HG03575 (cell line): ENCODE data around the gene PRKG1.
"Not testable (repeated sequence)": the region's sequence is repeated elsewhere in the genome, so short reads cannot be mapped to it uniquely, and the experiment has no call there.

ENCODE experiments used
- ATAC-seq: cut with Tn5 transposase; IDR thresholded peaks from one replicate; pipeline ENCODE4 v1.9.1; 2021; ENCODE audit not compliant: unreplicated experiment, insufficient number of reproducible peaks, low FRiP score; ENCODE audit errors: extremely low read depth

PRKG1 gene

GRCh38 chr10:51985336-51985735, 911.0 kb downstream of the PRKG1 start:
- no peak for ATAC-seq

GRCh38 chr10:51986516-51986915, 912.2 kb downstream of the PRKG1 start:
- ATAC-seq, result no peak

- no peak for ATAC-seq
Measured at GRCh38 chr10:51993475-51993874, 919.2 kb downstream of the PRKG1 start.

DNA sequence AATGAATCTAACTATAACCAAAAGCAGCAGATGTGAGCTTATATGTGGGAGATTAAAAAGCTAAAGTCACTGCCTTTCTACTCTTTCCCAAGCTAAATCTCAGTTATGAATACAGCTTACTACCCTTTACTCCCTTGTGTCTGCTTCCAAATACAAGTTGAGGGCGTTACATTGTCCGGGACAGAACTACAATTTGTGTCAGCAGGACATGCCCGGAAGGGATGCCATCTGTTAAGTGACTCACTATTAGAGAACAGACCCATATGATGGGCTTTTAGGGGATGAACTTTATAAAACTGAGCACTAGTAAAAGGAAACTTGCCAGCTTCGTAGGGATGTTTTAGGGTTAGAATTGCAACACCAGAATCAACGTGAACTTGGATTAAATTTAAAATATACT, 924.8 kb downstream of the PRKG1 start:
- no peak for ATAC-seq

- peak; percentile 64 for ATAC-seq
Measured at GRCh38 chr10:52004342-52004949, 930.2 kb downstream of the PRKG1 start.

- no peak for ATAC-seq
Measured at GRCh38 chr10:52007091-52007490, 932.8 kb downstream of the PRKG1 start.

DNA sequence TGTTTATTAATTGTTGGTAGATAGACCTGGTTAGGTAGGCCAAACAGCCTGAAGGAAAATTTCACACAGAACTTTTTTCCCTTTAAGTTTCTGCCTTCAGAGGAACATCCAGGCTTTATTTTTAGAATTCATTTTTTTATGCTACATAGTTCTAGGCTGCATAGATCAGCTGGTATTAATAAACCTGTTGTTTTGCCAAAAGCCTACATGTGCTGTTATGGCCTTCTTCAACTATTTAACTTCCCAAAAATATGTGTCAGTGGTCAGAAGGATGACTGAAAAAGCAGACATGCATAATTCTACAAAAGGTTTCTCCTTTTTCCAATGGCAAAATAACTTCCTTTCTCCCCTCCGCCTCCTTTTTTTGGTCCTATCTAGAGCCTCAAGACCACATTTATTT, 936.8 kb downstream of the PRKG1 start:
- ATAC-seq, result no peak

DNA sequence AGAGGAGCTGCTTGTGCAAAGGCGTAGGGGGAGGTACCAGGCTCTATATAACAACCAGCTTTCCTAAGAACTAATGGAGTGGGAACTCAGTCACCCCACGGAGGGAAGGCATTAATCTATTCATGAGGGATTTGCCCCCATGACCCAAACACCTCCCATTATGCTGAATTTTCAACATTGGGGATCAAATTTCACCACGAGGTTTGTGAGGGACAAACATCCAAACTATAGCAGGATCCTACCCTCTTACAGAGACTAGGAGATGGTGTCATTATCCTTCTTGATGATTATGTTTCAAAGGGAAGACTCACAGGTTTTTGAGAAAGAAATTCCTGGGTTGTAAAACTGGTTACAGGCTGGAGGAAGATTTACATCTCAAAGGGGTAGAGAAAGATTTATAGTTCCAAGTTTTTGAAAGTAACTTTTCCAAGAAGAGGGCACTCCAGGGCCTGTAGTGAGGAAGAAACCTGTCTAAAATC, 944.8 kb downstream of the PRKG1 start:
- no peak for ATAC-seq

DNA sequence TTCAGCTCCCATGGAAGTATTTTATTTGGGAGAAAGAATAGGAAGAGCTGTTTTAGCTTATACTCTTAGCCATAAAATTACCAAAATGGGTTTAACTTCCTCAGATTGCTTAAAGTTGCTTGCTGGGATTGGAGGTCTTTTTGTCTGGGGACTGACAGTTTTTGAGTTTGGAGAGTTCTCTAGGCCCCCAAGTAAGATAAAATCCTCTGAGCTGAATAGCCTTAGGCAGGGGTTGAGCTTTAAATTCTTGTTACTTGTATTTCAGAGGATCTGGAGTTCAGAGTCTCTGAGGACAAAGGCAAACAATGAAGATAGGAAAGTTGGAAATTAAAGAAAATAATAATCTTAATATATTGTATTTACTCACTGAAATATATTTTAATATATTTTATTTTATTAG, 945.4 kb downstream of the PRKG1 start:
- ATAC-seq, result no peak

- no peak for ATAC-seq
Measured at GRCh38 chr10:52020173-52020572, 945.9 kb downstream of the PRKG1 start.

DNA sequence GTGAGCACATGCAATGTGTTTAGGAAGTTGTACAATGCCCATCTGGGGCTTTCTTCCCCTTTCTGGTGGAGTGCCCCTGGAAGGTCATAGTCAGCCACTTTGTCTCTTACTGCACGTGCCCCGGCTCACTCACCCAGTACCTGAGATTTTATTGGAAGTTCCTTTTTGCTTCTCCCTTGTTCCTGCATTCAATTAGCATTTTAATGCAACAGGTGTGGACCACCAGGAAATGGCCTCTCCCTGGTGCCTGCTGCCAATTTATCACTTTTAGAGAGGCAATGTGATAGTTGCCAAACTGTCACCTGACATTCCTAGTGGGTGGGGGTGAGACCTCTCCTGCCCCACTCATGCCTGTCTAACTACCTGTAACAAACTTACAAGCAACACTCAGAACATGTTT, 946.4 kb downstream of the PRKG1 start:
- ATAC-seq, result no peak

DNA sequence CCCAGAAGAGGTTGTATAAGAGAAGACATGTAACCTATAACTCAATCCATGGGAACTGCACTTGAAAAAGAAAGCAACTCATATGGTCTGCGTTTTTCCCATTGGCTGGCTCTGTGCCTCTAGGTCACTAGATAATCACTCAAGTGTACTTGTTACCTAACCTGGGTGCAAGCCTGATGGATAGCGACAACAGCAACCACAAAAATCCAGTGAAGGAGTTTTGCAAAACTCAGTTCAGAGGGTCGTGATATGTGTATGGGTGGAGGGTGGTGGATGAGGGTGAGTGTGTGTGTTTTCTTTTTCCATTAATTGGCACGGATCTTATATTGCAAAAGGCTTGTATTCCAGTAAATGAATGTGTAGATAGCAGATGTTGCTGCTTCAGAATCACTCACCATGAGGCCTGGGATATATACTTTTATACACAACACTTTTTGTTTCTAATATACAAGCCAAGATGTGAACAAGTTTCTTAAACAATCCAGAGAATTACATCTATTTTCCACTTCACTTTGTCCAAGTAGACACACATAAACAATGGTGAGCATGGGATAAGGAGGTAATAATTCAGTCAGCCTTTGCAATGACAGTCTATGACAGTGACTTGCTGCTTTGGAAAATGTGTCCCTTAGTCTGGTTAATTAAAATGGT, 952.9 kb downstream of the PRKG1 start:
- no peak for ATAC-seq

DNA sequence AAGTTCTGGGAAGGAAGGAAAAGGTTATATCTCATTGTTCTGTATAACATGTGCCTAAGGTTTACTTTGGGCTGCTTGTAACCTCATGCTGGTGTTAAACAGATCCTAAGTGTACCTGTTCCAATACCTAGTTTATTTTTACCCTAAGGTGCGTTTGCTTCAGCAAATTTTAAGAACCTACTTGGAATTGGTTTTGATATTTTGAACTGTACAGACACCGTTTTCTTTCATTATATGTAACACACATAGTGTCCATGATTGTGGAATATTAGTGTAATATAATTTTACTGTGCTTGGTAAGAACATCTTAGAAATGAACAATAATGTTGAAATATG, 954.2 kb downstream of the PRKG1 start:
- no peak for ATAC-seq

DNA sequence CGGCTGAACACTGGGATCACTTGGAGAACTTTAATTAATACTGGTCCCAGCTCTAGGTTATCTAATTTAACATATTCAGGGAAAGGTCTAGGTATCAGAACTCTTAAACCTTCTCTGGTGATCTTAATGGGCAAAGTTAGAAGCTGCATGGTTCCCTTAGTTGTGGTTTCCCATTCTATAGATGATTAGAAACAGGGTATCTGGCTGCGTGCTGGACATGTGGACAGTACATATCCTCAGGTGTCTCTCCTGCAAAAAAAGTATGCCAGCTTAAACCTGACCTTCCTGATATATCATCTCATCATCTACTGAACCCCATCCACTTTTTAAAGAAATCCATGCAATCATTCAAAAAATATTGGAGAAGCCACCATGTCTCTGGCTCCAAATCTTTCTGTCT, 955.3 kb downstream of the PRKG1 start:
- ATAC-seq, result no peak

DNA sequence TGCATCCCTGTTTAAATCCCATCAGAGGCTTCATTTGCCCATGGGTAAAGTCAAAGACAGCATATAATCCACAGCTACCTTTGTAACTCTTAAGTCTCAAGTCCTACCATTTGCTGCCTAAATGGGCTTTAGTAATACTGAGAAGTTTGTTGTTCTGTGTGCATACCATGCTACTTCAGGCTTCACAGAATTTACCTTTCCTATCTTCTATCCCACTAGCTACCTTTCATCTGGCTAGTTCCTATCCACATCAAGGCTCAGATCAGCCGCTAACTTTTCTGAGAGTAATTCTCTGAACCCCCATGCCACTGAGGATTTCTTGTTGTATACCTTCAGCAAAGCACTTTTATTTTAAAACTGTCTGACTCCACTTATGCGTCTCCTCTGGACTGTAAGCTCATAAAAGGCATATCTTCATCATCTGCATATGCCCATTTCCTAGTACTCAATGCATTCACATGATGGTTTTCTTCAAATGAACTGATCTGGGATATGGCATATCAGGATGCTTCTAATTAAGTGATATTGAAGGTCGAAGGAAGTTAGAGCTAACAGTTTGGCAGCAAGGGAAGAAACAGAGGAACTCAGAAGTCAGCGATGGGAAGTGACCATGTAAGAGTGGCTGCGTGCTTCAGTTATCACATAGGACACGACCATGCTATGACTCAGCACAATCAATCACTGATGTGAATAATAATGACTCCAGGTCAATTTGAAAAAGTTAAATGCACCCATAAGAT, 955.9 kb downstream of the PRKG1 start:
- ATAC-seq, result no peak

DNA sequence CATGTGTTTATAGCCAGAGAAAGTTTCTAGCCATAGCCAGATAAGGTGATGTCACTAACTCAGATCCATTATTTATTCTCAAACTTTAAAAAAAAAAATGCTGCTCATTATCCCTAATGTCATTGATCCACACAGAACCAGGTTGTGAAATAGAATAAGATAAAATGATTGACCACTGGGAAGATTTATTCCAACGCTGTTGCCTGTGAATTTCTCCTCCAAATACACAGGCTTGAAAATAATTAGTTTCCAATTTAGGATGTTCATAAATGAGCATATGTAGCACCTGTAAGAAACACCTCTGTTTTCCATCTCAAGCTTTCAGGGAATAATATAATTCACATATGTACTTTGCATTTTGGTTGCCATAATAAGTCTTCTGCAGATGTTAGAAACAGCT, 956.7 kb downstream of the PRKG1 start:
- no peak for ATAC-seq

DNA sequence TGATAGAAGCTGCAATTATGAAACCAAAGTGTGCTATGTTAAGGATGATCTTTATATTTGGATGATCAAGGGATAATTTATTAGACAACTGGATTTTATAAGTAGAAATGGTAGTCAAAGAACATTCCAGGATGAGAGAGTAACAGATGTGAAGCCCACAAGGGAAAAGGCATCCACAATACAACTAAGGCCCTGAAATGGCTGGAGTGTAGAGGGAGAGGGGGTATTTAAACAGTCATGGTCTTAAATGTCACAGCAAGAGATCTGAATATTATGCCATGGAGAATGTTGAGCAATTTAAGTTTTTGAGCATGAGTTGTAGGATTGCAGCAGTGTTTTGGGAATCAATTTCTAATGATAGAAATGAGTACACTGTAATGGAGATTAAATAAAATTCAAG, 957.5 kb downstream of the PRKG1 start:
- ATAC-seq, result no peak

DNA sequence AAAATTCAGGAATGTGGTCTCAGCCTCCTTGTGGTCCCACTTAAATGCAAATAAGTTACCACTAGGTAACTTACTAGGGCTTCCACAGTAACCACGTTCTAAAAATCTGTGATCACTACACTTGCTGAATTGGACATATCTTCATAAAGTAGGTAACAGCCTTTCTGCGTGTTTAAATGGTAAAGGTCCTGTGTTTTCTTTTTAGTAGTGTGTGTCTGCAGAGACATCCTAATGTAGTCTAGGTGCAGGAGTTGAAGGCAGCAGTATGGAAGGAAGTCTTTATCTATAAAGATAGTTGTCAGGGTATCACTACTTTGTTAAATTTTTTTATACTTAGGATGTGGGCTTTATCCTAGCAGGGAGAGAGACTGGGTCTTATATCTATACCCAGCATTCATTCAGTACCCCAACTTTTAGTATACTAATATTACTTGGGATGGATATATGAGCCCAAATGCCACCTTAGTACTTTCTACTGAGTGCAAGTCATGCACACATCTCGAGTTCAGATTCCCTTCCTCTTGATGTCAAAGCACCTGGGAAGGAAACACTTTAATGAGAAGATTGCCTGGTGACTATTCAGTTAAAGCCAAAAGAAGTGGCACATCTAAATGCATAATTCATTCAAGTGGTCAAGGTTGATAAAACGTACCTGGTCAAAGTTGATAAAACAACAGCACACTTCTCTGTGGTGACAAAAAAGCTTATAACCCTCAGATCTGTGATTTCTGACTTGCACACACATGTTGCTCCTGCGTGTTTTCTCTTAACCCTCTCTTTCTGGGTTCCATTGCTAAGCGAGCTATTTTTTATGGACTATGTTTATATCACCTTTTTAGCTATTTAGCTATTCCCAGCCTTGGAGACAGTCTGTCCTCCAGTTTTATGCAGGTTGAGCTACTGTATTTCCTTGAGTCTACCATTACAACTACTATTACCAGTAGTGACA, 958.7 kb downstream of the PRKG1 start:
- ATAC-seq, result no peak

GRCh38 chr10:52039002-52039793, 964.9 kb downstream of the PRKG1 start:
- not testable (repeated sequence) for ATAC-seq
